ENCODE measurements around the gene CACNB3. TPM values are rescaled to one million over a fixed set of nuclear protein-coding genes. Genes with fewer than 3 reads are reported as not detected.

Gene CACNB3
- total and polyA plus RNA-seq, 2 of the 8 experiments (the other 6 are each of a cell fraction or from before 2014, with no cell fraction given), result 12.5 to 16.0 TPM

DNA sequence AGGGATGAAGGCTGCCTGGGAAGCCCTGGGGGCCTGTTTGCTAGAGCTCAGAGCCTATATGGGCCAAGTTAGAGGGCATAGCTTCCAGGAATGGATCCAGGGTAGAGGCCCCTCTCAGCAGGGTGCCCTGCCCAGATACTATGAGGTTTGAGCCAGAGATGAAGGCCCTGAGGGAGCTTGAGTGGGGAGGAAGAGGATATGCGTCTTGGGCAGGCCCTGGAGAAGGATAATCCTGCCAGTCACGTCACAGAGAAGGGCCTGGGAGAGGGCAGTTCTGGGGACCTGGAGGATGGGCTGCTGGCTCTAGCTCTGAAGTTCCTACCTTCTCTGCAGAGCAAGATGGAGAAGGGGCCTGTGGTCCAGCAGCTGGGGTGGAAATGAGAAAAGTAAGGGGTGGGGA is 5.9 kb upstream of the CACNB3 start:
- Histone ChIP-seq H3K23me2 (ENCODE audit: low read depth, low read length) (peaks cover 21% of the 10 kb centered on the region; the same call in 1 of the 2 replicates), H3K9me3 (ENCODE audit: insufficient read depth in 2 of 2, low read depth in 1 of 2, low read length in 1 of 2) (no peaks in the 10 kb centered on the region), H4K8ac (ENCODE audit: extremely low read depth, insufficient read depth, low read length) (no peak overlapping the region), H2AFZ (ENCODE audit: low read length) (no peak overlapping the region), H3K9ac (replicated peaks in 1 of 4; ENCODE audit: extremely low read depth in 1 of 4, low read depth in 3 of 4, low read length in 3 of 4) (no peak overlapping the region; a peak in 1 of 7 replicates), H3K4ac (replicated peaks; ENCODE audit: insufficient read length, low read depth, low read length) (no peak overlapping the region), H3K4me3 (ENCODE audit: extremely low read depth in 1 of 4, insufficient read depth in 2 of 4, low read depth in 3 of 4, low read length in 4 of 4) (no peak overlapping the region), H2BK120ac (replicated peaks; ENCODE audit: low read depth, low read length) (no peak overlapping the region), H4K91ac (replicated peaks; ENCODE audit: insufficient read length, low read length) (no peak overlapping the region), H4K5ac (ENCODE audit: insufficient read length, low read depth, low read length) (no peak overlapping the region), H2BK15ac (ENCODE audit: low read length) (no peak overlapping the region), H2BK20ac (ENCODE audit: low read length) (no peak overlapping the region), H2BK12ac (ENCODE audit: low read depth, low read length) (0 out of 2 replicates have a peak overlapping the region, but pooled peaks have one; percentile 23), H3K23ac (ENCODE audit: insufficient read length) (no peak overlapping the region), H3K4me2 (ENCODE audit: insufficient read depth in 1 of 2, low read depth in 2 of 2, low read length in 2 of 2) (peak overlapping the region in 1 of 2 experiments; percentile 96; a peak in 2 of 4 replicates), H3K27ac (ENCODE audit: low read depth, low read length) (no peak overlapping the region), H3K4me1 (replicated peaks in 1 of 4; ENCODE audit: control insufficient read depth in 3 of 4, insufficient read depth in 4 of 4, low read length in 3 of 4) (peaks cover 0 to 15% (median 10%) of the 10 kb centered on the region in 4 experiments; a peak in 6 of 7 replicates), H3K36me3 (ENCODE audit: control insufficient read depth in 2 of 4, insufficient read depth in 4 of 4, low read length in 3 of 4) (no peaks in the 10 kb centered on the region), H2BK5ac (ENCODE audit: low read depth, low read length) (no peak overlapping the region), H3K79me2 (ENCODE audit: control insufficient read depth in 1 of 2, insufficient read depth in 2 of 2, low read length in 2 of 2) (no peaks in the 10 kb centered on the region), H2AK5ac (ENCODE audit: low read depth, low read length) (0 out of 2 replicates have a peak overlapping the region, but pooled peaks have one; percentile 34), H3K27me3 (replicated peaks in 1 of 4; ENCODE audit: control insufficient read depth in 3 of 4, extremely low read depth in 1 of 4, insufficient read depth in 3 of 4, low read length in 3 of 4) (peaks cover 10 to 37% (median 28%) of the 10 kb centered on the region in 4 experiments), H3K79me1 (ENCODE audit: low read depth, low read length) (no peaks in the 10 kb centered on the region), H3K56ac (replicated peaks; ENCODE audit: insufficient read length, low read depth, low read length) (no peak overlapping the region), H3K18ac (ENCODE audit: extremely low read depth, low read length) (peak overlapping the region; percentile 60; the same call in 1 of the 2 replicates), H3K14ac (ENCODE audit: insufficient read length) (no peak overlapping the region), H4K20me1 (replicated peaks in 1 of 2; ENCODE audit: control insufficient read depth in 1 of 2, insufficient read depth in 2 of 2, low read length in 2 of 2) (peaks cover 0 to 3% of the 10 kb centered on the region in 2 experiments)
- CTCF ChIA-PET (ENCODE audit: partially characterized antibody), result interaction anchor here (0.6 to 12.1 kb wide), 12 partner anchors 10 to 476 kb away, joined by 3 to 121 read pairs (median 4); partner anchors contain the start of genes DDX23 and WNT1
- 55% methylated on average over 2 of the region's 2 CpGs; no CpG with 5 or more reads in 1 of the 2 experiments for WGBS, 2 experiments (ENCODE audit: extremely low coverage in 1 of 2, insufficient coverage in 1 of 2, insufficient read length in 1 of 2, insufficient replicate concordance in 2 of 2, low coverage in 1 of 2, low lambda C conversion rate in 2 of 2, missing lambda C conversion rate in 1 of 2)
- DNase-seq (ENCODE audit: low read depth in 1 of 2, low spot score in 2 of 2) (no peak), FAIRE-seq (no peak)
- POLR2A ChIA-PET (ENCODE audit: partially characterized antibody), result interaction anchor here (0.6 to 5.5 kb wide), 8 partner anchors 10 to 157 kb away, joined by 3 to 23 read pairs (median 4); partner anchors contain the start of genes ADCY6, CCNT1 and DDX23
- TF ChIP-seq, protein P1, sequence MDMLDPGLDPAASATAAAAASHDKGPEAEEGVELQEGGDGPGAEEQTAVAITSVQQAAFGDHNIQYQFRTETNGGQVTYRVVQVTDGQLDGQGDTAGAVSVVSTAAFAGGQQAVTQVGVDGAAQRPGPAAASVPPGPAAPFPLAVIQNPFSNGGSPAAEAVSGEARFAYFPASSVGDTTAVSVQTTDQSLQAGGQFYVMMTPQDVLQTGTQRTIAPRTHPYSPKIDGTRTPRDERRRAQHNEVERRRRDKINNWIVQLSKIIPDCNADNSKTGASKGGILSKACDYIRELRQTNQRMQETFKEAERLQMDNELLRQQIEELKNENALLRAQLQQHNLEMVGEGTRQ (IDR thresholded peaks at IDR 0.05; ENCODE audit: low read length), result no peak
- TF ChIP-seq GTF2F1 (IDR thresholded peaks at IDR 0.05; ENCODE audit: borderline replicate concordance, low read depth, low read length), result no peak
- TF ChIP-seq SUZ12 (IDR thresholded peaks at IDR 0.05; ENCODE audit: low read length), result no peak
- TF ChIP-seq PHF8 (conservative IDR thresholded peaks at IDR 0.05; ENCODE audit: low read depth, low read length), result no peak
- TF ChIP-seq EGR1 (IDR thresholded peaks at IDR 0.05; ENCODE audit: borderline replicate concordance, low read depth, low read length), result no peak
- TF ChIP-seq KDM4A (IDR thresholded peaks at IDR 0.05; ENCODE audit: low read depth, low read length, severe bottlenecking), result no peak
- TF ChIP-seq JUN (IDR thresholded peaks at IDR 0.05; ENCODE audit: low read depth, low read length), result no peak
- TF ChIP-seq SIRT6 (IDR thresholded peaks at IDR 0.05; ENCODE audit: low read length), result no peak
- no peak for TF ChIP-seq NANOG (IDR thresholded peaks at IDR 0.05; ENCODE audit: insufficient read depth, low read depth, low read length, poor library complexity, severe bottlenecking)
- no peak for TF ChIP-seq SP2 (IDR thresholded peaks at IDR 0.05; ENCODE audit: low read length)
- TF ChIP-seq, protein P2, sequence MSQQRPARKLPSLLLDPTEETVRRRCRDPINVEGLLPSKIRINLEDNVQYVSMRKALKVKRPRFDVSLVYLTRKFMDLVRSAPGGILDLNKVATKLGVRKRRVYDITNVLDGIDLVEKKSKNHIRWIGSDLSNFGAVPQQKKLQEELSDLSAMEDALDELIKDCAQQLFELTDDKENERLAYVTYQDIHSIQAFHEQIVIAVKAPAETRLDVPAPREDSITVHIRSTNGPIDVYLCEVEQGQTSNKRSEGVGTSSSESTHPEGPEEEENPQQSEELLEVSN (IDR thresholded peaks at IDR 0.05), result no peak
- TF ChIP-seq BRCA1 (IDR thresholded peaks at IDR 0.05; ENCODE audit: low read depth, low read length), result no peak

Data from H1 (cell line).